ENCODE data around the gene LIN37. TPM values are rescaled to one million over a fixed set of nuclear protein-coding genes. Genes with fewer than 3 reads are reported as not detected.
A peak's percentile ranks its signal among the peaks of the same experiment; 100 is the strongest.

Gene LIN37
- total and polyA plus RNA-seq, 4 donors, result 2.6 to 7.0 (median 6.1) TPM

DNA sequence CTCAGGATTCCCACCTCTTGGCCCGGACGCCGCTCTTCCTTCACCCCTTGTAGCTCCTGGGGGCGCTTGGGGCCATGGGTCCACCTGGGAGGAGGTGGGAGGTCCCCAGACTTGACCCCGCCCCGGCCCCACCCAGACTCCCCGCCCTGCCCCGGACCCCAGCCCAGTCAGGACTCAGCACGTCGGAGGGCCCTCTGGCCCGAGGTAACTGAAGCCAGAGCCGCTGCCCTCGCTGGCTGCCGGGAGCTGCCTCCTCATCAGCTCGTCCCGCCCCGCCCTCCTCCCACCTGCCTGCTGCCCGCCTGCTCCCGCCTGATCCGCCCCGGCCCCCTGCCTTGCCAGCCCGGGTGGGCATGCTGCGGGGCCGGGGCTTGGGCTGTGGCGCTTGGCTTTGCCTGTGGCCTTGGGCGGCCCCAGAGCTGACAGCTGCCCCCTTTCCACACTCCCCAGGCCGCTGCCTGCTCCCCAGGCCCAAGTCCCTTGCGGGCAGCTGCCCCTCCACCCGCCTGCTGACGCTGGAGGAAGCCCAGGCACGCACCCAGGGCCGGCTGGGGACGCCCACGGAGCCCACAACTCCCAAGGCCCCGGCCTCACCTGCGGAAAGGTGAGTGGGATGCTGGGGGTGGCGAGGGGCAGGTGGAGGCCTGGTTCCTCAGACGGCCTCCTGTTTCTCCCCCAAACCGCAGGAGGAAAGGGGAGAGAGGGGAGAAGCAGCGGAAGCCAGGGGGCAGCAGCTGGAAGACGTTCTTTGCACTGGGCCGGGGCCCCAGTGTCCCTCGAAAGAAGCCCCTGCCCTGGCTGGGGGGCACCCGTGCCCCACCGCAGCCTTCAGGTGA lies 36.3 kb downstream of the LIN37 start:
- WGBS, result 87% methylated on average over 45 of the region's 45 CpGs
- TF ChIP-seq TAF1 (conservative IDR thresholded peaks at IDR 0.05) (no peak), GABPA (IDR thresholded peaks at IDR 0.05 in 1 of 2, conservative IDR thresholded peaks at IDR 0.05 in 1 of 2) (no peak)
- DNase-seq (ENCODE audit: low spot score), result no peak

DNA sequence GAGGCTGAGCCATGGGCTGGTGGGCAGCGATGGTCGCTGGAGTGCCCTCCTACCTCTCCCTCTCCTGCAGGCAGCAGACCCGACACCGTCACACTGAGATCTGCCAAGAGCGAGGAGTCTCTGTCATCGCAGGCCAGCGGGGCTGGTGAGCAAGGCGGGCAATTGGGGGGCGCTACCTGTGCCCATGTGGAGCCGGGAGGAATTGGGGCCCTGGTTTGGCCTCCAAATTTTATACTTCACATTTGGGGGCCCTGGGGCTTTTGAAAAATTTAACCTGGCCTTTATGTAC lies 36.9 kb downstream of the LIN37 start:
- H3K27ac ChIP-seq (ENCODE audit: low read depth in 1 of 2, low read length in 2 of 2), result no peak overlapping the region
- no peaks in the 10 kb centered on the region for H3K4me1 ChIP-seq (ENCODE audit: control insufficient read depth in 4 of 4, insufficient read depth in 4 of 4, low read length in 3 of 4)
- no peak for DNase-seq (ENCODE audit: low spot score)
- TF ChIP-seq EGR1 (IDR thresholded peaks at IDR 0.05; ENCODE audit: low read depth in 2 of 2), result no peak
- TF ChIP-seq GABPA (IDR thresholded peaks at IDR 0.05 in 1 of 2, conservative IDR thresholded peaks at IDR 0.05 in 1 of 2), result no peak
- no peak for TF ChIP-seq FOXA2 (IDR thresholded peaks at IDR 0.05)
- TF ChIP-seq, protein P1, sequence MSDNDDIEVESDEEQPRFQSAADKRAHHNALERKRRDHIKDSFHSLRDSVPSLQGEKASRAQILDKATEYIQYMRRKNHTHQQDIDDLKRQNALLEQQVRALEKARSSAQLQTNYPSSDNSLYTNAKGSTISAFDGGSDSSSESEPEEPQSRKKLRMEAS (IDR thresholded peaks at IDR 0.05), result no peak
- no peak for TF ChIP-seq TAF1 (conservative IDR thresholded peaks at IDR 0.05)
- no peak for TF ChIP-seq YY1 (IDR thresholded peaks at IDR 0.05)
- H3K4me3 ChIP-seq (ENCODE audit: low read depth in 1 of 3, low read length in 3 of 3), result no peak overlapping the region
- H3K9ac ChIP-seq (ENCODE audit: low read depth in 1 of 2, low read length in 2 of 2), result no peak overlapping the region
- H3K36me3 ChIP-seq (ENCODE audit: control insufficient read depth in 4 of 4, insufficient read depth in 3 of 4, low read depth in 1 of 4, low read length in 3 of 4), result peaks cover 0 to 1% (median 0%) of the 10 kb centered on the region in 4 donors
- H3K27me3 ChIP-seq (ENCODE audit: control insufficient read depth in 4 of 4, insufficient read depth in 4 of 4, low read length in 3 of 4), result no peaks in the 10 kb centered on the region
- H3K9me3 ChIP-seq (ENCODE audit: control insufficient read depth in 4 of 4, low read length in 3 of 4), result no peaks in the 10 kb centered on the region
- WGBS, result 96% methylated on average over 10 of the region's 10 CpGs

More for the DNA sequence above, 36.3 kb downstream of the LIN37 start:
- no peaks in the 10 kb centered on the region for H3K27me3 ChIP-seq (ENCODE audit: control insufficient read depth in 4 of 4, insufficient read depth in 4 of 4, low read length in 3 of 4)
- H3K9ac ChIP-seq (ENCODE audit: low read depth in 1 of 2, low read length in 2 of 2), result no peak overlapping the region
- peaks cover 0 to 1% (median 0%) of the 10 kb centered on the region in 4 donors for H3K36me3 ChIP-seq (ENCODE audit: control insufficient read depth in 4 of 4, insufficient read depth in 3 of 4, low read depth in 1 of 4, low read length in 3 of 4)
- H3K4me3 ChIP-seq (ENCODE audit: low read depth in 1 of 3, low read length in 3 of 3), result no peak overlapping the region
- no peaks in the 10 kb centered on the region for H3K4me1 ChIP-seq (ENCODE audit: control insufficient read depth in 4 of 4, insufficient read depth in 4 of 4, low read length in 3 of 4)
- no peak overlapping the region for H3K27ac ChIP-seq (ENCODE audit: low read depth in 1 of 2, low read length in 2 of 2)
- H3K9me3 ChIP-seq (ENCODE audit: control insufficient read depth in 4 of 4, low read length in 3 of 4), result no peaks in the 10 kb centered on the region

DNA sequence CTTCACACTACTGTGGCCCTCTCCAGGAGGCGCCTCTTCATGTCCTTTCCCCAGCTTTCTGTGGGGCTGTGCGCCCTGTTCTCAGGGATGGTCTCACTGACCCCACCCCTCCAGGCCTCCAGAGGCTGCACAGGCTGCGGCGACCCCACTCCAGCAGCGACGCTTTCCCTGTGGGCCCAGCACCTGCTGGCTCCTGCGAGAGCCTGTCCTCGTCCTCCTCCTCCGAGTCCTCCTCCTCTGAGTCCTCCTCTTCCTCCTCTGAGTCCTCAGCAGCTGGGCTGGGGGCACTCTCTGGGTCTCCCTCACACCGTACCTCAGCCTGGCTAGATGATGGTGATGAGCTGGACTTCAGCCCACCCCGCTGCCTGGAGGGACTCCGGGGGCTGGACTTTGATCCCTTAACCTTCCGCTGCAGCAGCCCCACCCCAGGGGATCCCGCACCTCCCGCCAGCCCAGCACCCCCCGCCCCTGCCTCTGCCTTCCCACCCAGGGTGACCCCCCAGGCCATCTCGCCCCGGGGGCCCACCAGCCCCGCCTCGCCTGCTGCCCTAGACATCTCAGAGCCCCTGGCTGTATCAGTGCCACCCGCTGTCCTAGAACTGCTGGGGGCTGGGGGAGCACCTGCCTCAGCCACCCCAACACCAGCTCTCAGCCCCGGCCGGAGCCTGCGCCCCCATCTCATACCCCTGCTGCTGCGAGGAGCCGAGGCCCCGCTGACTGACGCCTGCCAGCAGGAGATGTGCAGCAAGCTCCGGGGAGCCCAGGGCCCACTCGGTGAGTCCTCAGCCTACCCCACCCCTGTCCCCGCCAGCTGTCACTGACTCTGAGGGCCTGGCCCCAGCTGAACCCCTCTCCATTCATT lies 38.2 kb downstream of the LIN37 start:
- no peaks in the 10 kb centered on the region for H3K36me3 ChIP-seq (ENCODE audit: control insufficient read depth in 4 of 4, insufficient read depth in 3 of 4, low read depth in 1 of 4, low read length in 3 of 4)
- no peak for DNase-seq (ENCODE audit: low spot score)
- 86% methylated on average over 31 of the region's 31 CpGs for WGBS

DNA sequence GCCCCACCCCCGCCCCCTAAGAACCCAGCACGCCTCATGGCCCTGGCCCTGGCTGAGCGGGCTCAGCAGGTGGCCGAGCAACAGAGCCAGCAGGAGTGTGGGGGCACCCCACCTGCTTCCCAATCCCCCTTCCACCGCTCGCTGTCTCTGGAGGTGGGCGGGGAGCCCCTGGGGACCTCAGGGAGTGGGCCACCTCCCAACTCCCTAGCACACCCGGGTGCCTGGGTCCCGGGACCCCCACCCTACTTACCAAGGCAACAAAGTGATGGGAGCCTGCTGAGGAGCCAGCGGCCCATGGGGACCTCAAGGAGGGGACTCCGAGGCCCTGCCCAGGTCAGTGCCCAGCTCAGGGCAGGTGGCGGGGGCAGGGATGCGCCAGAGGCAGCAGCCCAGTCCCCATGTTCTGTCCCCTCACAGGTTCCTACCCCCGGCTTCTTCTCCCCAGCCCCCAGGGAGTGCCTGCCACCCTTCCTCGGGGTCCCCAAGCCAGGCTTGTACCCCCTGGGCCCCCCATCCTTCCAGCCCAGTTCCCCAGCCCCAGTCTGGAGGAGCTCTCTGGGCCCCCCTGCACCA lies 38.9 kb downstream of the LIN37 start:
- H3K36me3 ChIP-seq (ENCODE audit: control insufficient read depth in 4 of 4, insufficient read depth in 3 of 4, low read depth in 1 of 4, low read length in 3 of 4), result no peaks in the 10 kb centered on the region
- no peaks in the 10 kb centered on the region for H3K9me3 ChIP-seq (ENCODE audit: control insufficient read depth in 4 of 4, low read length in 3 of 4)
- WGBS, result 96% methylated on average over 15 of the region's 15 CpGs
- no peak overlapping the region for H3K4me3 ChIP-seq (ENCODE audit: low read depth in 1 of 3, low read length in 3 of 3)
- H3K27ac ChIP-seq (ENCODE audit: low read depth in 1 of 2, low read length in 2 of 2), result no peak overlapping the region
- H3K27me3 ChIP-seq (ENCODE audit: control insufficient read depth in 4 of 4, insufficient read depth in 4 of 4, low read length in 3 of 4), result no peaks in the 10 kb centered on the region
- H3K4me1 ChIP-seq (ENCODE audit: control insufficient read depth in 4 of 4, insufficient read depth in 4 of 4, low read length in 3 of 4), result no peaks in the 10 kb centered on the region
- DNase-seq (ENCODE audit: low spot score), result no peak
- no peak overlapping the region for H3K9ac ChIP-seq (ENCODE audit: low read depth in 1 of 2, low read length in 2 of 2)
- TF ChIP-seq GABPA (IDR thresholded peaks at IDR 0.05 in 1 of 2, conservative IDR thresholded peaks at IDR 0.05 in 1 of 2) (no peak), HNF4G (IDR thresholded peaks at IDR 0.05) (no peak), RAD21 (IDR thresholded peaks at IDR 0.05) (no peak), HNF4A (conservative IDR thresholded peaks at IDR 0.05) (no peak), JUND (IDR thresholded peaks at IDR 0.05) (no peak), SP1 (IDR thresholded peaks at IDR 0.05) (no peak), RXRA (IDR thresholded peaks at IDR 0.05) (no peak), EGR1 (IDR thresholded peaks at IDR 0.05; ENCODE audit: low read depth in 2 of 2) (no peak), FOXA2 (IDR thresholded peaks at IDR 0.05) (no peak), TAF1 (conservative IDR thresholded peaks at IDR 0.05) (no peak), YY1 (IDR thresholded peaks at IDR 0.05) (no peak)
- TF ChIP-seq, protein P2, sequence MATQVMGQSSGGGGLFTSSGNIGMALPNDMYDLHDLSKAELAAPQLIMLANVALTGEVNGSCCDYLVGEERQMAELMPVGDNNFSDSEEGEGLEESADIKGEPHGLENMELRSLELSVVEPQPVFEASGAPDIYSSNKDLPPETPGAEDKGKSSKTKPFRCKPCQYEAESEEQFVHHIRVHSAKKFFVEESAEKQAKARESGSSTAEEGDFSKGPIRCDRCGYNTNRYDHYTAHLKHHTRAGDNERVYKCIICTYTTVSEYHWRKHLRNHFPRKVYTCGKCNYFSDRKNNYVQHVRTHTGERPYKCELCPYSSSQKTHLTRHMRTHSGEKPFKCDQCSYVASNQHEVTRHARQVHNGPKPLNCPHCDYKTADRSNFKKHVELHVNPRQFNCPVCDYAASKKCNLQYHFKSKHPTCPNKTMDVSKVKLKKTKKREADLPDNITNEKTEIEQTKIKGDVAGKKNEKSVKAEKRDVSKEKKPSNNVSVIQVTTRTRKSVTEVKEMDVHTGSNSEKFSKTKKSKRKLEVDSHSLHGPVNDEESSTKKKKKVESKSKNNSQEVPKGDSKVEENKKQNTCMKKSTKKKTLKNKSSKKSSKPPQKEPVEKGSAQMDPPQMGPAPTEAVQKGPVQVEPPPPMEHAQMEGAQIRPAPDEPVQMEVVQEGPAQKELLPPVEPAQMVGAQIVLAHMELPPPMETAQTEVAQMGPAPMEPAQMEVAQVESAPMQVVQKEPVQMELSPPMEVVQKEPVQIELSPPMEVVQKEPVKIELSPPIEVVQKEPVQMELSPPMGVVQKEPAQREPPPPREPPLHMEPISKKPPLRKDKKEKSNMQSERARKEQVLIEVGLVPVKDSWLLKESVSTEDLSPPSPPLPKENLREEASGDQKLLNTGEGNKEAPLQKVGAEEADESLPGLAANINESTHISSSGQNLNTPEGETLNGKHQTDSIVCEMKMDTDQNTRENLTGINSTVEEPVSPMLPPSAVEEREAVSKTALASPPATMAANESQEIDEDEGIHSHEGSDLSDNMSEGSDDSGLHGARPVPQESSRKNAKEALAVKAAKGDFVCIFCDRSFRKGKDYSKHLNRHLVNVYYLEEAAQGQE (IDR thresholded peaks at IDR 0.05), result no peak
- TF ChIP-seq, protein P3, sequence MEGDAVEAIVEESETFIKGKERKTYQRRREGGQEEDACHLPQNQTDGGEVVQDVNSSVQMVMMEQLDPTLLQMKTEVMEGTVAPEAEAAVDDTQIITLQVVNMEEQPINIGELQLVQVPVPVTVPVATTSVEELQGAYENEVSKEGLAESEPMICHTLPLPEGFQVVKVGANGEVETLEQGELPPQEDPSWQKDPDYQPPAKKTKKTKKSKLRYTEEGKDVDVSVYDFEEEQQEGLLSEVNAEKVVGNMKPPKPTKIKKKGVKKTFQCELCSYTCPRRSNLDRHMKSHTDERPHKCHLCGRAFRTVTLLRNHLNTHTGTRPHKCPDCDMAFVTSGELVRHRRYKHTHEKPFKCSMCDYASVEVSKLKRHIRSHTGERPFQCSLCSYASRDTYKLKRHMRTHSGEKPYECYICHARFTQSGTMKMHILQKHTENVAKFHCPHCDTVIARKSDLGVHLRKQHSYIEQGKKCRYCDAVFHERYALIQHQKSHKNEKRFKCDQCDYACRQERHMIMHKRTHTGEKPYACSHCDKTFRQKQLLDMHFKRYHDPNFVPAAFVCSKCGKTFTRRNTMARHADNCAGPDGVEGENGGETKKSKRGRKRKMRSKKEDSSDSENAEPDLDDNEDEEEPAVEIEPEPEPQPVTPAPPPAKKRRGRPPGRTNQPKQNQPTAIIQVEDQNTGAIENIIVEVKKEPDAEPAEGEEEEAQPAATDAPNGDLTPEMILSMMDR (IDR thresholded peaks at IDR 0.05; ENCODE audit: low read depth, low read length, missing input control), result no peak

More for the DNA sequence above, 38.2 kb downstream of the LIN37 start:
- peak in 1 of 2 donors; percentile 25 for TF ChIP-seq HNF4A (conservative IDR thresholded peaks at IDR 0.05)
- TF ChIP-seq SP1 (IDR thresholded peaks at IDR 0.05), result no peak
- no peak overlapping the region for H3K9ac ChIP-seq (ENCODE audit: low read depth in 1 of 2, low read length in 2 of 2)
- no peak overlapping the region for H3K4me3 ChIP-seq (ENCODE audit: low read depth in 1 of 3, low read length in 3 of 3)
- H3K9me3 ChIP-seq (ENCODE audit: control insufficient read depth in 4 of 4, low read length in 3 of 4), result no peaks in the 10 kb centered on the region
- H3K27me3 ChIP-seq (ENCODE audit: control insufficient read depth in 4 of 4, insufficient read depth in 4 of 4, low read length in 3 of 4), result no peaks in the 10 kb centered on the region
- H3K4me1 ChIP-seq (ENCODE audit: control insufficient read depth in 4 of 4, insufficient read depth in 4 of 4, low read length in 3 of 4), result no peaks in the 10 kb centered on the region
- H3K27ac ChIP-seq (ENCODE audit: low read depth in 1 of 2, low read length in 2 of 2), result no peak overlapping the region

All from liver (tissue), 9 donors.